LNCaP clone FGC (cell line): ENCODE data around the gene KLF14.

ENCODE experiments used
- DNase-seq: peaks from one replicate; pipeline ENCODE4 v3.0.0-alpha.2; 2011; ENCODE audit warnings: low read depth
- H3K4me3 ChIP-seq: 2 replicates; pipeline ENCODE4 v1.5.1; 2011; ENCODE audit warnings: mild to moderate bottlenecking, low read depth, low read length, control low read depth
- TF ChIP-seq, protein P1 (sequence below): IDR thresholded peaks from 2 replicates; pipeline ENCODE4 v1.5.1; 2012; ENCODE audit warnings: mild to moderate bottlenecking; ENCODE audit not compliant: control insufficient read depth, insufficient read depth; ENCODE audit errors: extremely low read depth

The KLF14 gene

DNA sequence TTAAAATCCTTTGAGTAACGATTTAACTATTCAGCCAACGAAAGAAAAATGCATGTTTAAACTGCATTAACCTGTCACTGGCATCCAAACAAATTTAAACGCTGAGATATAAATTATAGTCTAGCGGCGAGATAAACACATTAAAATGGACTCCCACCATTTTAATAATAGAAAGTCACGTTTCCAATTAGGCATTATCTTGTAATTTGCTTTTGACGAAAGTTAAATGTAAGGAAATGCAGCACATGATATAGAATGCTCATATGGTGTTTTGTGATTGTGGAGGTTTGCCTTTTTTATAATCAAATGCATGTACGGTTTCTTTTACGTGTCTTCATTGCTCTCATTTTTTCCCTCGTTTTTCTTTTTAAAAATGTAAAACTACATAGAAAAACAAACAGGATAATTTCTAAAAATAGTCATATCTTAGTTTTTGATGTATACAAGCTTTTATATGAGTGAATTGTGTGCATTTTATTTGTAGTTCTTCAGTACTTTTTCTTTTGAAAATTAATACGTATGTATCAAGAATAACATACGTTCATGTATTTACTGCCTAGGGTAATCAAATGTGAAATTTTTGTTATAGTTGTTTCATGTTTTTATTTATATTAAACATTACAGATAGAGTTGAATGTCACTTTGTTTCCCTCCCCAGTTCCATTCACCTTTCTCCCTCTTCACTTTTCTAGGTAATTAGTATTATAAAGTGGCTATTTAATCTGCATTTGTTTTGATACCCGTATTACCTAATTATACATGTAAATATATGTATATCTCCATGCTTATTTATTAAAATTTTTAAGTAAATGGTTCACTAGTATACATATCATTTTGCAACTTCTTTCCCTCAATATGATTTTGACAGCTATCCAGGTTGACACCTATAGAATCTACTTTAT, 1.1 kb upstream of the KLF14 start:
- no peak for DNase-seq
- H3K4me3 ChIP-seq: no peak overlapping the region; the same call in 1 of the 2 replicates
- TF ChIP-seq, protein P1, sequence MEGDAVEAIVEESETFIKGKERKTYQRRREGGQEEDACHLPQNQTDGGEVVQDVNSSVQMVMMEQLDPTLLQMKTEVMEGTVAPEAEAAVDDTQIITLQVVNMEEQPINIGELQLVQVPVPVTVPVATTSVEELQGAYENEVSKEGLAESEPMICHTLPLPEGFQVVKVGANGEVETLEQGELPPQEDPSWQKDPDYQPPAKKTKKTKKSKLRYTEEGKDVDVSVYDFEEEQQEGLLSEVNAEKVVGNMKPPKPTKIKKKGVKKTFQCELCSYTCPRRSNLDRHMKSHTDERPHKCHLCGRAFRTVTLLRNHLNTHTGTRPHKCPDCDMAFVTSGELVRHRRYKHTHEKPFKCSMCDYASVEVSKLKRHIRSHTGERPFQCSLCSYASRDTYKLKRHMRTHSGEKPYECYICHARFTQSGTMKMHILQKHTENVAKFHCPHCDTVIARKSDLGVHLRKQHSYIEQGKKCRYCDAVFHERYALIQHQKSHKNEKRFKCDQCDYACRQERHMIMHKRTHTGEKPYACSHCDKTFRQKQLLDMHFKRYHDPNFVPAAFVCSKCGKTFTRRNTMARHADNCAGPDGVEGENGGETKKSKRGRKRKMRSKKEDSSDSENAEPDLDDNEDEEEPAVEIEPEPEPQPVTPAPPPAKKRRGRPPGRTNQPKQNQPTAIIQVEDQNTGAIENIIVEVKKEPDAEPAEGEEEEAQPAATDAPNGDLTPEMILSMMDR: no peak

DNA sequence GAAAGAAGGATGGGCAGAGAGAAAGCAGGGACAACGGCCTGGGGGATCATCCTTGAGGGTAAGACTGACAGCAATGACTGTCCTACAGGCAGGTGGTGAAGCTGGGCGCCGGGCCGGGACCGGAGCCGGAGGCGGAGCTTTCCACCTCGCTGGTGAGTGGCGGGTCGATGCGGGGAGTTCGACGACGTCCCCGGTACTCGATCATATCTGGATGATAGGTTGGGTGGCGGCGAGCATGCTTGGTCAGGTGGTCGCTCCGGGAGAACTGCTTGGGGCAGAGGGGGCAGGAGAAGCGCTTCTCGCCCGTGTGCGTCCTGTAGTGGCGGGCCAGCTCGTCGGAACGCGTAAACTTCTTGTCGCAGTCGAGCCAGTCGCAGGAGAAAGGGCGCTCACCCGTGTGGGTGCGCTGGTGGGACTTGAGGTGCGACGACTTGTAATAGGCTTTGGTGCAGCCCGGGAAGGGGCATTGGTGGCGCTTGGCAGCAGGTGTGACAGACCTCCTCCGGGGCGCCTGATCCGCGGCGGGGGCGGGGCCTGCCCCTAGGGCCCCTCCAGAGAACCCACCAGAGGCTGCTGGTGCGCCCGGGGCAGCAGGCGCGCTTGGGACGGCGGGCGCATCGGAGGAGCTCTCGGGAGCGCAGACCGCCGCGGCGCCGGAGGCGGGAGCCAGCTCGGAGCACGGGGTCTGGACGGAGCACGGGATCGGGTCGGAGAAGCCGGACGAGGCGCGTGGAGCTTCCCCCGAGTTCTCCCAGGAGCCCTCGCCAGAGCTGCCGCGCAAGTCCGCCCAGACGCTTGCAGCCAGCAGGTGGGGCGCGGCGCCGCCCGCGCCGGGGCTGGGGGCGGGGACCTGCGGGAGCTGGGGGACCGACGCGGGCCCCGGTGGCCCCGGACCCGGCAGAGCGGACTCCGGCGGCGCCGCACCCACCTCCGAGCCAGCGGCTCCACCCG, 752 bp downstream of the KLF14 start:
- TF ChIP-seq, protein P1: peak; percentile 43
- H3K4me3 ChIP-seq: peak overlapping the region; percentile 23; the same call in 1 of the 2 replicates
- DNase-seq: no peak

DNA sequence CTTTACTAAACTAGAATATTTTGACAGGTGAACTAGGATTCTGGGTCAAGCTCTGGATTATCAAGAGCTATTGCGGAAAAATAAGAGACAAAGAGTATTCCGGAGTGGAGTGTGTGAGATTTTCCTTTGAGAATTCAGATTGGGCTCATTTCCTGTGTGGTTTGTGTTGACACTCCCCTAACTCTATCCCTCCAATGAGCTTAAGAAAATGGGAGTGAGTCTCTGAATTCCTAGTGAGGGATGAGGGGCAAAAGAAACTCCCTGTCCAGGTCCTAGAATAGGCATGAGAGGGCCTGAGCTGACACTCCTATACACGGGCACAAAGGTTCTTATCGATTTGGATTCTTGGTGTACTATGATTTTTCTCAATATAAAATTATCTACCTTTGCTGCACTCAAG, 10.2 kb downstream of the KLF14 start:
- DNase-seq: no peak
- TF ChIP-seq, protein P1: no peak
- H3K4me3 ChIP-seq: no peak overlapping the region

DNA sequence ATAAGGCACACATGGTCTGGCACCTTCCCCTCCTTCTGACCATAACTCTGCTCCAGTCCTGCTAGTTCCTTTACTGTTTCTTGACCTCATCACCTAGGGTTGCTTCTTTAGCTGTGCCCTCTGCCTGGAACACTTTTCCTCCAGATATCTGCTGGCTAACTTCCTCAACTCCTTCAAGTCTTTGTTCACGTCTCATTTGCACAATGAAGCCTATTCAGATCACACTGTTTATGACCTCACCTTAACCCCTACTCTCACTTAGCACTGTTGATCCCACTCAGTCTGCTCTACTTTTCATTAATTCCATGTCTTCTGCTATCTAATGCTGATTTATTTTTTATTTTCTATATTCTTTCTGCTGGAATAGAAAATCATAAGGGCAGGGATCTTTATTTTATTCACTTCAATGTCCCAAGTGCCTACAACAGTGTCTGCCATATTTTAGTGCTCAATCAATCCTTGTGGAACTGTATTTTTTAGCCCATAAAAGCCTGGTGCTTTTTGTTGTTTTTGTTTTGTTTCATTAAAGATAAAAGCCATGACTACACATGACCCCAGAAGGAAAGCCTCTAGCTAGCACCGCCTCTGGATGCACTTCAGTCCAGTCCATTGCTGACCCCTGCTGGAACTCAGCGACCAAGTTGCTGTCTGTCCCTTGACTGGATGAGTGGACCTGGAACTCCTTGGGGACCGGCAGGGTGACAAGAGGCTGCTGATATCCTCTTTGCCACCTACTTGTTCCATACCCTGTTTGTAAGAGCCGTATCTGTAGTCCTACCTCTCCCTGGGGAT, 12.3 kb downstream of the KLF14 start:
- TF ChIP-seq, protein P1: peak; percentile 93
- peak; percentile 46 for DNase-seq
- H3K4me3 ChIP-seq: no peak overlapping the region

DNA sequence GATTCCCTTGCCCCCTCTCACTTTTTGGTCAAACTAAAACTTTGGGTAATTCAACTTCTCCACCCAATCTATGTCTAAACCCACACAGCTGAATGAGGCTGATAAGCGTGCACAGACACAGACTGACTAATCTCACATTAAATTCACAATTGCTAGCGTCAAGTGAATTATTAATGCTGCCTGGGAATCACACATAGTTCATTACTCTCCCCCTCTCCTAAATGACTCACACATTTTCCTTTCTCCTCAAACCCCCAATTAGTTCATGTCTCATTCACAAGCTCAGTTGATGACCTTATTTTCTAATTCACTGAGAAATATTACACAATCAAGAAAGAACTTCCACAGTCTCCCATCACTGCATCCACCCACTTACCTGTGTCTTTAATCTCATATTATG, 14.5 kb downstream of the KLF14 start:
- TF ChIP-seq, protein P1: no peak
- no peak overlapping the region for H3K4me3 ChIP-seq
- no peak for DNase-seq

DNA sequence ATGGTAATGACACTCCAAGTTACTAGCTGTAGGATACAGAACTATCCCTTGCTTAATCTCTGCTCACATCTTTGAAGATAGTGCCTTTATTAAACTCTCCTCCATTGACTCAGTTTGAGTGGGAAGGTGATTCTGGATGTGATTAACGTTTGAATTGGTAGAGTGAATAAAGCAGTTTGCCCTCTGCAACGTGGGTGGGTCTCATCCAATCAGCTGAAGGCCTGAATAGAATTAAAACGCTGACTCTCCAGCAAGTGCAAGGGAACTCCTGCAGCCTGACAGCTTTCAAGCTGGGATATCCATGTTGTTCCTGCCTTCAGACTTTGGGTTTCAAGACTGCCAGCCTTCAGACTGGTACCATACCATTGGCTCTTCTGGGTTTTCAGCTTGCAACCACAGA, 21.6 kb downstream of the KLF14 start:
- no peak overlapping the region for H3K4me3 ChIP-seq
- DNase-seq: no peak
- TF ChIP-seq, protein P1: no peak
